Activated naive CD4-positive, alpha-beta T cell treated with anti-CD3 and anti-CD28 coated beads, Interleukin-2, amount 50 U/mL, for 24 hours (primary cell): ENCODE data around the gene SPEG.

Experiments used
- H3K27ac Mint-ChIP-seq: one replicate; pipeline ENCODE4 v1.8.0; 2021; ENCODE audit warnings: mild to moderate bottlenecking, mixed read lengths
- H3K27me3 Mint-ChIP-seq: one replicate; pipeline ENCODE4 v1.8.0; 2021; ENCODE audit warnings: mixed read lengths
- H3K36me3 Mint-ChIP-seq: one replicate; pipeline ENCODE4 v1.8.0; 2021; ENCODE audit warnings: mixed read lengths
- H3K4me1 Mint-ChIP-seq: one replicate; pipeline ENCODE4 v1.8.0; 2021; ENCODE audit warnings: mixed read lengths
- H3K4me3 Mint-ChIP-seq: one replicate; pipeline ENCODE4 v1.8.0; 2021; ENCODE audit warnings: mild to moderate bottlenecking, mixed read lengths
- H3K9me3 Mint-ChIP-seq: one replicate; pipeline ENCODE4 v1.8.0; 2021; ENCODE audit warnings: mixed read lengths

The SPEG gene

DNA sequence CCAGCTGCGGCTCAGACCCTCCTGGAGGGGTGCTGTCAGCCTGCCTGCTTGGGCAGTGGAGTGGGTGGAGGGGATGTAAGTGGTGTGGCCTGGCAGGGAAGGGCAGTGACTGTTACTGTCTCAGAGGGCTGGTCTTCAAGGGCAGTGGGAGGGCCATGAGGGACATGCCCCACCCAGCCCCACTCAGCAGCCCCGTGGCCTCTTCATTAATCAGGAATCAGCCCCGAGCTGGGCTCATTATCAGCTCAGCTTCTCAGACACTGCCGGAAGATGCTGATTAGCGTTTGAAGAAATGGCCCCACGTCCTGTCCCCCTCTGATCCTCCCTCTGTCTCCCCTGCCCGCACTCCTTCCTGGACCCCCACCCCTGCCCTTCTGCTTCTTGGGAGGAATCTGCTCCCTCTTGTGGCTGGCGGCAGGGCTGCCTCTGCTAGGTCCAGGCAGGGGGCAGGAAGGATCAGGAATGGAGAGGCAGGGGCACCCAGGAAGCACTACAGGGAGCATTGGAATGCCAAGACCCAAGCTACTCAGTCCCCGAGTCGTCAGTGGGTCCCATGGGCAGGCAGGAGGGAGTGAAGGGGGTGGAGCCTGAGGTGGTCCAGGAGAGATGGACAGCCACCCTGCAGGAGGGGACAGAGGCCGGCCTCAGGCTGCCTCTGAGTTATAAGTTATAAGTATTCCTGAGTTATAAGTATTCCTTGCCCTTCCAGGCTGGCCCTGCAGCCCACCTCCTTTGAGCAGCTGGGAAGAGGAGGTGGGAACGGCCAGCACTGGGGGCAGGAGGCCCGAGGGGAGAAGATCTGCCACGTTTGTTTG is 86.6 kb downstream of the SPEG start:
- no peaks in the 10 kb centered on the region for H3K9me3 Mint-ChIP-seq
- H3K36me3 Mint-ChIP-seq = no peaks in the 10 kb centered on the region
- H3K4me1 Mint-ChIP-seq = peaks cover 17% of the 10 kb centered on the region
- H3K27me3 Mint-ChIP-seq = peaks cover 51% of the 10 kb centered on the region
- peak overlapping the region; percentile 37 for H3K4me3 Mint-ChIP-seq
- H3K27ac Mint-ChIP-seq = no peak overlapping the region

DNA sequence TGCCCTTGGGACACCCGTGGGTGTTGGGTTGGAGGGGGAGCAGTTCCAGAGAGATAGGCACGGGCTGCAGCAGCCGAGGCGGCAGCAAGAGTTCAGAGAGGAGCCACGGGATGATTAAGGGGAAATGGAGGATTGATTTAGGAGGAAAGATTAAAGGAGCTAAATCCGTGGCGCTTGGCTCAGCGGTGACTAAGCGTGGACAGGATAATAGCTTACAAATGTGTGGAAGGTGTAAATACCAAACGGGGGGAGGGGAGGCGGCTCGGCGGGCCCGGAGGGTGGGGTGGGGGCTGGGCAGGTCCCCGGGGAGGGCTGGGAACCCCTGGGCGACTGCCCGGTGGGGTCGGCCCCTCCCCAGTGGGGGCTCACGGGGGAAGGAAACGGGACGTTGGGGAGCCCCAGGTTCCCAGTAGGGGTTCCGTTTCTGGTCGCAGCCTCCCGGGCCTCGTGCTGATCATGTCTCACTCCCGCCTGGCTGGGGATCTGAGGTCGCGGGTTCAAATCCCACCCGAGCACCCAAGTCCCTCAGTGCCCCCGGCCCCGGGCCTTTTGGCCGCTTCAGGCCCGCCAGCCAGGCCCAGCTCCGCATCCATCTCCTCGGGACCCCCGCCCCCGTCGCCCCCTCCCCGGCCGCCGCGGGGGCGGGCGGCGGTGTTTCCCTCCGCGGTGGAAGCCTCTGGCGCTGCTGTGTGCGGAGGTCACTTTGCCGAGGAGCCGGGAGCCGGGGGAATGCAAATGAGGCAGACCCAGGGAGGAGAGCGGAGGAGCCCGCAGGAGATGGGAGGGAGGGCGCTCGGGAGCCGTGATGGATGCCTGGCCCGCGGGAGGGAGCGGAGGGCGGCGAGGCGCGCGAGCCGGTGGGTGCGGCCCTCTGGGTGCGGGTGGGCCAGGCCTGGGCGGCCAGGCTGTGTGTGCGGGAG is 87.7 kb downstream of the SPEG start:
- H3K27me3 Mint-ChIP-seq = peaks cover 54% of the 10 kb centered on the region
- H3K36me3 Mint-ChIP-seq = no peaks in the 10 kb centered on the region
- H3K4me1 Mint-ChIP-seq = peaks cover 17% of the 10 kb centered on the region
- no peaks in the 10 kb centered on the region for H3K9me3 Mint-ChIP-seq
- H3K4me3 Mint-ChIP-seq = no peak overlapping the region
- H3K27ac Mint-ChIP-seq = peak overlapping the region; percentile 18

DNA sequence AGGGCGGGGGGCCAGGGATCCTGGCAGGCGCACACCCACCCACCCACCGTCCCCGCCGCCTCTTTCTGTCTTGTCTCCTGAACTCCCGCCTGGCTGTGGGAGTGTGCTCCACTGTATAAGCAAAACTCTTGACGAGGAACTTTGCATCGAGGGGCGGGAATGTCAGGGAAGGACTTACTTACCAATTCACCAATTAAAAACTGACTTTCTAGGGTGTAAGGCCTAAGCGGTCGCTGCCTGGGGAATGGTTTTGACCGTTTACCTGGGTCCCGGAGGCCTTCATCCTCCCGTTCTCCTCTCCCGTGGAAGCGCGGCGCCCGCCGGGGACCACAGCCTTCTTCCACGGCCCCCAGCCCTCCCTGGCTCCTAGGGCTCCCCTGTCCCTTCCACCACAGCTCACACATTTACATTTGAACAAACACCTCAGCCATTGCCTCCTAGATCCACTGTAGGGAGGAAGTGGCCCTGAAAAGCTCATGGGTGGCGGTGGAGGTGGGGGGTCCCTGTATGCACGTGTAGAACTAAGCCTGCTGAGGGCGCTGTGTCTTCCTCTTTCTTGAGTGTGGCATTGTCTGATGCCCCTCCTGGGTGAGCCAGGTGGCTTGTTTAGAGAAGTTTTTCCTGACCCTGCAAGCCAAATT is 88.5 kb downstream of the SPEG start:
- peak overlapping the region; percentile 38 for H3K4me3 Mint-ChIP-seq
- no peaks in the 10 kb centered on the region for H3K9me3 Mint-ChIP-seq
- H3K27ac Mint-ChIP-seq = no peak overlapping the region
- H3K27me3 Mint-ChIP-seq = peaks cover 52% of the 10 kb centered on the region
- H3K36me3 Mint-ChIP-seq = no peaks in the 10 kb centered on the region
- H3K4me1 Mint-ChIP-seq = peaks cover 17% of the 10 kb centered on the region

DNA sequence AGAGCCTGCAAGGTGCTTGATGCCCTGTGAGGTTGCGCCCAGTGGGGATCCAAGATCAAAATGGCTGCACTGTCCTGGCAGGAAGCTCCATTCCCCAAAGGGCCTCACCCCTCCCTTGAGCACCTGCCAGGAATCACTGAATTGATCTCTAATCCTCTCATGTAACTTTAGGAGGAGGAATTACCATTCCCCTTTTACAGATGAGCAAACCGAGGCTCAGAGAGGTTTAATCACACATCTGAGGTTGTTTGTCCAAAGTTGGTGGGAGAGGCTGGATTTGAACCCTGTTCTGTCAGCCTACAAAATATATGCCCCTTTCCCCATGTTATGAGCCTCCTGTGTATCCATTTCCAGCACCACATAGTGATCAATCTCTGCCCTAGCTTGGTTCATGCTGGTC is 90.2 kb downstream of the SPEG start:
- no peak overlapping the region for H3K4me3 Mint-ChIP-seq
- H3K9me3 Mint-ChIP-seq = no peaks in the 10 kb centered on the region
- no peak overlapping the region for H3K27ac Mint-ChIP-seq
- H3K36me3 Mint-ChIP-seq = no peaks in the 10 kb centered on the region
- H3K27me3 Mint-ChIP-seq = peaks cover 60% of the 10 kb centered on the region
- H3K4me1 Mint-ChIP-seq = peaks cover 17% of the 10 kb centered on the region

DNA sequence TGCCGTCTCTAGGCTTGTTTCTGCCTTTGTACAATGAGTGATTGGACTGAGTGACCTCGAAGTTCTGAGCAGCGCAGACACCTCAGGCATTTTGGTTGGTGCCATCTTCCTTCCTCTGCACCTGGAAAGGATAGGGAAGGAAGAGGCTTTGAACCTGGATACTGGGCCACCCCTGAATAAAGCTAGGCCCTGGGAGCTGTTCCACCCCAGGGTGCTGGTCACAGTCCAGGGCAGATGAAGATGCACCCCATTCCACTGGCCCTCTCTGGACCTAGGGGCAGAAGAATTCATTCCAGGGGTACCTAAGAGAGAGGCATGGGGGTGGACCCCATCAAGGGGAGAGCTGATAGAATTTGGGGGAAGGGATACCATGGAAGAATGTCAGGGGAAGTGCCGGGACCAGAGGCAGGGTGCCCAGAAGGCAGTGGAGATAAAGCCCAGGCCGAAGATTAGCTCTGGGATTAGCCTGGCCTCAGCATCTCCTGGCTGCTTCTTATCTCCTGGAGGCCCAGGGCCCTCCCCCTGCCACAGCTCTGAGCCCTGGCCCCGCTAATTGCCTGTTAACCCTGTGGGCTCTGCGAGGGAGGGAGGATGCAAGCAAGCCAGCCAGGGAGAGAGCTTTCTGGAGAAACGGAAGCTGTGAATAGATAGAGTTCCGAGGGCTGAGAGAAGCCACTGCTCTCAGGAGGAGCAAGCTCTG is 91.0 kb downstream of the SPEG start:
- Mint-ChIP-seq H3K9me3 (no peaks in the 10 kb centered on the region), H3K27me3 (peaks cover 58% of the 10 kb centered on the region), H3K36me3 (no peaks in the 10 kb centered on the region), H3K4me1 (peaks cover 17% of the 10 kb centered on the region), H3K27ac (no peak overlapping the region), H3K4me3 (no peak overlapping the region)

DNA sequence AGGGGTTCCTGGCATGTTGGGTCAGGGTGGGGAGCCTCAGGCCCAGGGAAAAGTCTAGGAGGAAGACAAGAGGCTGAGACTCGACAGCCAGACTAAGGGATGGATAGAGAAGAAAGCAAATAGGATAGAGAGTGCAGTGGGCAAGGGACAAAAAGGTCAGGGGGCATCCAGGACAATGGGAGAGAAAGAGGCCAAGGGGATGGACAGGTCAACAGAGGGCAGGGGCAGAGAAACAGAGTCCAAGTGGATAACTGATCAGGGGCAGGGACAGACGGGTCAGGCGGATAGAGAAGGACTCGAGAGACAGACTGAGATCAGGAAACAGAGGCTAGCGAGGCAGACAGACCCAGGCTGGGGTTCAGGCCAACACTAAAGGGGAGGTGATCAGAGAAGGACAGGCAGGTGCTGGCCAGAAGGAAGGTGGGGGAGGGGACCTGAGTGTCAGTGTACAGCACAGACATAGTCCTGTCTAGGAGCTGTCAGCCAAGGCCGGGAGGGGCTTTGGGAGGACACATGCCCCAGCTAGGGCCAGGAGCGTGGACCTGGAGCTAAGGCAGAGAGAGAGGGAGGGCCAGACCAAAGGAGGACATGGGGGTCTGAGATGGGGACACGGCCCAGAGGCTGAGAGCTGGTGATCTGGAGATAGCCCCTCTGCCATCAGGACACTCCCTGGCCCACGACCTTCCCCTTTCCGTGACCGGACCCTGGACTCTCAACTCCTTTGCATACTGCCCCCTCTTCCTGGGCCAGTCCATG is 91.9 kb downstream of the SPEG start:
- Mint-ChIP-seq H3K27me3 (peaks cover 55% of the 10 kb centered on the region), H3K4me3 (no peak overlapping the region), H3K4me1 (peaks cover 14% of the 10 kb centered on the region), H3K36me3 (no peaks in the 10 kb centered on the region), H3K27ac (no peak overlapping the region), H3K9me3 (no peaks in the 10 kb centered on the region)

DNA sequence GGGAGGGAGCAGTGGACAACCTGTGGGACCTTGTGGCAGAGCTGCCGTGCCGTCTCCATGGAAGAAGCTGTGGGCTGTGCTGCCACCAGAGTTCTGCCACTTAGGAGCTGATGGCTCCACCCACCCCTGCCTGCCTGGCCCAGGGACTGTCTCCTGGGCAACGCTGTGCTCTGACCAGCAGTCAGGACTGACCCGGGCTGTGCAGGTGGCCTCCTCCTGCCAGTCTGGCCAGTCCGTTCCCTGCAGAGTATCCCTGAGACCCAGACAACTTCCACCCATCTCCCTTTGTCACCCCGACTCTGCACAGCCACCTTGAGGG is 92.4 kb downstream of the SPEG start:
- peaks cover 9% of the 10 kb centered on the region for H3K4me1 Mint-ChIP-seq
- H3K9me3 Mint-ChIP-seq = no peaks in the 10 kb centered on the region
- no peaks in the 10 kb centered on the region for H3K36me3 Mint-ChIP-seq
- H3K27ac Mint-ChIP-seq = no peak overlapping the region
- no peak overlapping the region for H3K4me3 Mint-ChIP-seq
- peaks cover 50% of the 10 kb centered on the region for H3K27me3 Mint-ChIP-seq

DNA sequence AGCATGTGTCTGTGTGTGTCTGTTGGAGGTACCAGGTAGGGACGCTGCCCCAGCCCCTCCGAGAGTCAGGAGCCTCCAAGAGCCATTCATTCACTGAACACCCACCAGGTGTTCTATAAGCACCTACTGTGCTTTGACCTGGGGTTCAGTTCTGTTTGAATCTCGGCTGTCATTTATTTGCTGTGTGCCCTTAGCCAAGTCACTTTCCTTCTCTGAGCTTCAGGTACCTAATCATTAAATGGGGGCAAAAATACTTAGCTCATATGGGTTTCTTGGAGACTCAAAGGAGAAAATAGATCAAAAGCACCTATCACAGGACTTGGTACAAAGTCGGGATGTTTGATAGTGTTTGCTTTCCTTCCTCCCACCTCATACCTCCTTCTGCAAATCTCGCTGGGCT is 92.8 kb downstream of the SPEG start:
- H3K4me3 Mint-ChIP-seq = no peak overlapping the region
- peaks cover 6% of the 10 kb centered on the region for H3K4me1 Mint-ChIP-seq
- H3K36me3 Mint-ChIP-seq = no peaks in the 10 kb centered on the region
- no peak overlapping the region for H3K27ac Mint-ChIP-seq
- H3K27me3 Mint-ChIP-seq = peaks cover 49% of the 10 kb centered on the region
- no peaks in the 10 kb centered on the region for H3K9me3 Mint-ChIP-seq

DNA sequence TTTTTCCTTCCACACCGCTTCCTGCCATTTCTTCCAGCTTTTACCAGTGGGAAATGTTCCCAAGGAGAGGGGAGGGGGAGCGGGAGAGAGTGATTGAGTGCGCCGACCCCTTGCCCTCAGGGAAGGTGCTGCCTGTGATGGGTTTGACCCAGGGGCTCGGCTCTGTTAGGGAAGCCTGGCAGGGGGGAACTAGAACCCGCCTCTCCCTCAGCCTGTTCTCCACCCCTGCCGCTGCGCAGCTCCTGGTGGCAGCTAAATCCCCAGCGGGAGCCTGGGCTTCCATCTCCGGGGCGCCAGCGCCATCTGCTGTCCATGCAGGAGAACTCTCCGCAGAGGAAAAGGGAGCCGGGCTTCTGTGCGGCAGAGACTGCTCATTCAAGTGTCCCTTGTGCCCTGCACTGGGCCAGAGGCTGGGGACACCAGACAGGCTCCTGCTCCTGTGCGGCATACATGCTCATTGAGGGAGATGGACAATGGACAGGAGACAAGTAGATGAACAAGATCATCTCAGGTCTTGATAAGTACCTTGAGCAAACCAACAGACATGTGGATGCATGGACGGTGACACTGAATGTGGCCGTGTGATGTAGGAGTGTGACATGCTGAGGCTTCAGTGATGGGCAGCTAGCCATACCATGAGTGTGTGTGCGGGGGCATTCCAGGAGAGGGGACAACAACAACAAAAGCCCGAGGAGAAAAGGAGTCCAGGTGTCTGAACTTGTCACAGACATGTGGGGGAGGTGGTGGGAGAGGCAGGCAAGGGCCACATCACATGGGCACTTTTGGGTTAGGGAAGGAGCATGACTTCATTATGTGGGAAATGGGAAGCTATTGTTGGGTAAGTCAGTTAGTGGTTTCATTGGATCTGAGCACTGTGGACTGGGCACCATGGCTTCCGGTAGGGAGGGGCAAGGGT is 95.7 kb downstream of the SPEG start:
- Mint-ChIP-seq H3K4me1 (no peaks in the 10 kb centered on the region), H3K36me3 (no peaks in the 10 kb centered on the region), H3K4me3 (no peak overlapping the region), H3K27me3 (peaks cover 34% of the 10 kb centered on the region), H3K9me3 (no peaks in the 10 kb centered on the region), H3K27ac (no peak overlapping the region)

DNA sequence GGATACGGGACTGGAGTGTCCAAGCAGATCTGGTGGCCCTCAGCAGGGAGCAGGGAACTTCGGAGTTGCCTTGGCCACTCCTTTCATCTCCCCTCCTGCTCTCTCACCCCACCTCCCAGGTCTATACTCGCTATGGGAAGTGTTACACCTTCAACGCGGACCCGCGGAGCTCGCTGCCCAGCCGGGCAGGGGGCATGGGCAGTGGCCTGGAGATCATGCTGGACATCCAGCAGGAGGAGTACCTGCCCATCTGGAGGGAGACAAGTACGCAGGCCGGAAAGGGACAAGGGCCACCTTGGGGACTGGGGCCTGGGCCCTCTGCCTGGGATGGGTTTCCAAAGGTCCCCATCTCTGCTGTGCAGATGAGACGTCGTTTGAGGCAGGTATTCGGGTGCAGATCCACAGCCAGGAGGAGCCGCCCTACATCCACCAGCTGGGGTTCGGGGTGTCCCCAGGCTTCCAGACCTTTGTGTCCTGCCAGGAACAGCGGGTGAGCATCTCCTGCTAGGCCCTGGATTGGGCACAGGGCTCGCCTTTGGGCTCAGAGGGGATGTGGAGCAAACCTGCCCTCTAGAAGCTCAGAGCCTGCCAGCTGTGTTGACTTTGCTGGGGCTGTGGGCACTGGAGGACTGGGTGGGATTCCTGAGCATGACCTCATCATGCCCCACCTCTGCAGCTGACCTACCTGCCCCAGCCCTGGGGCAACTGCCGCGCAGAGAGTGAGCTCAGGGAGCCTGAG is 97.2 kb downstream of the SPEG start:
- H3K4me1 Mint-ChIP-seq = no peaks in the 10 kb centered on the region
- H3K4me3 Mint-ChIP-seq = no peak overlapping the region
- no peak overlapping the region for H3K27ac Mint-ChIP-seq
- peaks cover 26% of the 10 kb centered on the region for H3K27me3 Mint-ChIP-seq
- H3K9me3 Mint-ChIP-seq = no peaks in the 10 kb centered on the region
- H3K36me3 Mint-ChIP-seq = no peaks in the 10 kb centered on the region

DNA sequence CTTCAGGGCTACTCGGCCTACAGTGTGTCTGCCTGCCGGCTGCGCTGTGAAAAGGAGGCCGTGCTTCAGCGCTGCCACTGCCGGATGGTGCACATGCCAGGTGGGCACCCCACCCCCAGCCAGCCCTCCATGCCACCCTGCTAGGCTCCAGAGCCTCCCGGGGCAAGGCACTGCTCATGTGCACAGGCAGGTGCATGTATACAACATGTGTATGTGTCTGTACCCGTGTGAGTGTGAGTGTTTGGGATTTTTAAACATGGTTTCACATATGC is 97.7 kb downstream of the SPEG start:
- Mint-ChIP-seq H3K27me3 (peaks cover 23% of the 10 kb centered on the region), H3K36me3 (no peaks in the 10 kb centered on the region), H3K9me3 (no peaks in the 10 kb centered on the region), H3K4me3 (no peak overlapping the region), H3K4me1 (no peaks in the 10 kb centered on the region), H3K27ac (no peak overlapping the region)

DNA sequence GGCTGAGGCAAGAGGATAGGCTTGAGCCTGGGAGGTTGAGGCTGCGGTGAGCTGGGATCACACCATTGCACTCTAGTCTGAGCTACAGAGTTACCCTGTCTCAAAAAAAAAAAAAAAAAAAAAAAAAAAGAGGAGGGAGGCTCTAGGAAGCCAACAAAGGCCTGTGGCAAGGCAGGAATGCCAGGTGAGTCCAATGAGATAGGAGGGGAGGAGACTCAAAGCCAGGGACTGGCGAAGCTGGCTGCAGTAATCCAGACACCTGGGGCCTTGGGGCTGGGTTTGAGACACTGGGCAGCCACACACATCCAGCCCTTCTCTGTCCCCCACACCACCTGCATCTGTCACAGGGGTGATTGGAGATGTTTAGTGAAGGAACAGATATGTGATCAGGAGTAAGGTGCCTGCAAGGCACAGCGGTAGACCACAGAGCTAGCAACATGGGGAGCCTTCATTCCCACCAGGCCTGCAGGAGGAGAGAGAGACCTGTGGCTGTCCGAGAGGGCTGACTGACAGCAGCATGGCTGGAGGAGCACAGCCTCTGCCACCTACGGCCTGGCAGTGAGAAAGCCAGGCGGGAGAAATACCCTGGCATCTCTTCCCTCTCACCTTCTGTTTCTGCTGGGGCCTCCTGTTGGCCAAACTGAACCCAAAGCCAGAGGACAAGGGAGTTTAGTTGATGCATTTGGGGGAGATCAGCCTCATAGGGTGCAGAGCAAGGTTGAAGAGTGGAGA is 99.5 kb downstream of the SPEG start:
- no peaks in the 10 kb centered on the region for H3K9me3 Mint-ChIP-seq
- no peak overlapping the region for H3K4me3 Mint-ChIP-seq
- no peaks in the 10 kb centered on the region for H3K36me3 Mint-ChIP-seq
- H3K27me3 Mint-ChIP-seq = peaks cover 11% of the 10 kb centered on the region
- H3K4me1 Mint-ChIP-seq = no peaks in the 10 kb centered on the region
- H3K27ac Mint-ChIP-seq = no peak overlapping the region

DNA sequence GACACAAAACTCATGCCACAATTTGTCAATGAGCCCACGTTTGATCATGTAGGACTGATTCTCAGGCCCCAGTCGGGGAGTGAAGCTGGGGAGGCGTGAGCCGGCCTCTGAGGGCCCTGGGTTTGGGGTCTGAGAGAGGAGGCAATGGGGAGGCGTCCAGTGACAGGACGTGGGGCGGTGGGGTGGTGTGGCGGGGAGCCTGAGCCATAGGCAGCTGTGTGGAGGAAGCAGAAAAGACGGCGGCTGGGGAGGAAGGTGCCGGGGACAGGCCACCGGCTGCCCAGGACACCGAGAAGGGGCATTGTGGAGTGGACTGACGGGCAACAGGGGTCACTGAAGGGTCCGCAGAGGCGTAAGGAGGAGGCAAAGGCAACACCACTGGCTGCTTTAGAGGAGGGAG is 101.8 kb downstream of the SPEG start:
- no peak overlapping the region for H3K4me3 Mint-ChIP-seq
- no peak overlapping the region for H3K27ac Mint-ChIP-seq
- peaks cover 5% of the 10 kb centered on the region for H3K4me1 Mint-ChIP-seq
- no peaks in the 10 kb centered on the region for H3K9me3 Mint-ChIP-seq
- no peaks in the 10 kb centered on the region for H3K27me3 Mint-ChIP-seq
- peaks cover 2% of the 10 kb centered on the region for H3K36me3 Mint-ChIP-seq
